ENCODE results near the gene KLHL24. TPM values are rescaled to one million over a fixed set of nuclear protein-coding genes. Genes with fewer than 3 reads are reported as not detected.
"Not testable (repeated sequence)": the region's sequence is repeated elsewhere in the genome, so short reads cannot be mapped to it uniquely, and the experiment has no call there.

Gene KLHL24
- total and polyA plus RNA-seq, 2 of the 4 experiments (the other 2 are of a cell fraction), result 5.7 to 25.6 TPM

DNA sequence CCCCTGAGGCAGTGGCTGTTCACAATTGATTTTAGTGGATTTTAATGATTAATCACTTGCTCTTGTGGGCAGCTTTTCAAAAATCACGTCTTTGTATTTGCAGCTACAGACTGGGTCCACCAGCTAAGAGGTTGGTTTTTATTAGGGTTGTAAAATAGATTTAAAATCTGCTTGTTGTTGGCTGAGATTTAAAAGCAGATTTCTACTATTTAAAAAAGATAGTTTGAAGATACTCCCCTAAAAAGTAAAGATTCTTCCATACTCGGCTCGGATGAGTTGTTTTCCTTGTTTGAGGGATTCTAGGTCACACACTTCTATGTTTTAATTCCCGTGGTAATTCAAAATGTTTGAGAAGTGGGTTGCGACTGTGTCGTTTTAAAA lies 1.7 kb downstream of the KLHL24 start:
- no peak for DNase-seq
- peaks cover 3% of the 10 kb centered on the region; the same call in 1 of the 2 replicates for H4K20me1 ChIP-seq (ENCODE audit: insufficient read depth, low read length)
- peak overlapping the region; percentile 96 for H2AFZ ChIP-seq (replicated peaks; ENCODE audit: low read length, poor library complexity)
- H2BK15ac ChIP-seq (ENCODE audit: low read depth, low read length), result no peak overlapping the region
- H3K9ac ChIP-seq (ENCODE audit: low read depth, low read length), result peak overlapping the region; percentile 84
- H4K91ac ChIP-seq (ENCODE audit: insufficient read depth, low read depth, low read length), result no peak overlapping the region
- no peak for TF ChIP-seq RAD21 (IDR thresholded peaks at IDR 0.05; ENCODE audit: low read length)
- no peak for TF ChIP-seq MAZ (IDR thresholded peaks at IDR 0.05; ENCODE audit: borderline replicate concordance, low read depth, low read length)
- no peak for TF ChIP-seq RFX5 (IDR thresholded peaks at IDR 0.05; ENCODE audit: low read depth, low read length)
- TF ChIP-seq BHLHE40 (IDR thresholded peaks at IDR 0.05; ENCODE audit: low read depth, low read length), result no peak
- TF ChIP-seq SMC3 (IDR thresholded peaks at IDR 0.05; ENCODE audit: low read depth, low read length), result no peak
- TF ChIP-seq CEBPB (IDR thresholded peaks at IDR 0.05; ENCODE audit: low read depth, low read length), result no peak
- TF ChIP-seq FOS (IDR thresholded peaks at IDR 0.05; ENCODE audit: low read depth, low read length), result no peak
- TF ChIP-seq, protein P1, sequence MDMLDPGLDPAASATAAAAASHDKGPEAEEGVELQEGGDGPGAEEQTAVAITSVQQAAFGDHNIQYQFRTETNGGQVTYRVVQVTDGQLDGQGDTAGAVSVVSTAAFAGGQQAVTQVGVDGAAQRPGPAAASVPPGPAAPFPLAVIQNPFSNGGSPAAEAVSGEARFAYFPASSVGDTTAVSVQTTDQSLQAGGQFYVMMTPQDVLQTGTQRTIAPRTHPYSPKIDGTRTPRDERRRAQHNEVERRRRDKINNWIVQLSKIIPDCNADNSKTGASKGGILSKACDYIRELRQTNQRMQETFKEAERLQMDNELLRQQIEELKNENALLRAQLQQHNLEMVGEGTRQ (IDR thresholded peaks at IDR 0.05; ENCODE audit: low read depth, low read length), result no peak
- no peak overlapping the region for H2AK9ac ChIP-seq (replicated peaks; ENCODE audit: low read depth, low read length, poor library complexity)
- intact Hi-C loops (cut with micrococcal nuclease) (loop anchor here (2.0 kb wide), 1 partner anchor 168 kb away; no protein-coding TSS in a partner anchor), in situ Hi-C loops (cut with MboI; ENCODE audit: low sequenced_read_pairs) (no loop called here), dilution Hi-C loops (cut with HindIII; ENCODE audit: low sequenced_read_pairs, unreplicated experiment) (no loop called here)
- no peaks in the 10 kb centered on the region for H3K9me3 ChIP-seq (ENCODE audit: control insufficient read depth, insufficient read depth, low read length)
- no CpG with 5 or more reads among the region's 6 CpGs for WGBS, 2 experiments (ENCODE audit: extremely low coverage in 2 of 2, insufficient read length in 1 of 2)
- peak overlapping the region; percentile 84 for H3K4me2 ChIP-seq (ENCODE audit: low read depth, low read length)
- peak overlapping the region; percentile 76 for H3K27ac ChIP-seq (ENCODE audit: insufficient read depth, low read length)
- no peaks in the 10 kb centered on the region for H3K9me1 ChIP-seq (ENCODE audit: insufficient read depth, low read length)
- H4K5ac ChIP-seq (ENCODE audit: low read depth, low read length), result peak overlapping the region; percentile 9; the same call in 1 of the 2 replicates
- H3K14ac ChIP-seq (replicated peaks; ENCODE audit: low read depth, low read length), result peak overlapping the region; percentile 10
- H3K18ac ChIP-seq (ENCODE audit: low read depth, low read length), result no peak overlapping the region
- H3K56ac ChIP-seq (ENCODE audit: extremely low read depth, insufficient read depth, low read length), result peak overlapping the region; percentile 50; the same call in 1 of the 2 replicates
- no peak overlapping the region for H2AK5ac ChIP-seq (ENCODE audit: low read depth, low read length)
- H4K8ac ChIP-seq (ENCODE audit: low read depth in 2 of 2, low read length in 2 of 2), result peak overlapping the region; percentile 13 to 44; a peak in 2 of 4 replicates
- H3K4me1 ChIP-seq (ENCODE audit: control insufficient read depth, insufficient read depth, low read length), result no peaks in the 10 kb centered on the region
- H2BK5ac ChIP-seq (ENCODE audit: low read depth, low read length, poor library complexity, severe bottlenecking), result peak overlapping the region; percentile 36
- H3K79me1 ChIP-seq (ENCODE audit: low read depth in 1 of 2, low read length in 2 of 2), result peaks cover 3 to 8% of the 10 kb centered on the region in 2 experiments; a peak in 2 of 4 replicates
- H3K4ac ChIP-seq (ENCODE audit: low read depth, low read length), result peak overlapping the region; percentile 42; the same call in 1 of the 2 replicates
- ChIA-PET CTCF (interaction anchor here (0.6 kb wide), 2 partner anchors 152 to 234 kb away, joined by 4 read pairs; no protein-coding TSS in a partner anchor), POLR2A (ENCODE audit: unreplicated experiment) (no interaction called here)
- peak overlapping the region; percentile 21; the same call in 1 of the 2 replicates for H3K23ac ChIP-seq (ENCODE audit: low read depth, low read length)
- no TSS peak for BruUV-seq (replicated peaks)
- no peak for ATAC-seq (ENCODE audit: low read depth)
- no peaks in the 10 kb centered on the region for H3K36me3 ChIP-seq (ENCODE audit: control insufficient read depth, insufficient read depth, low read length)
- H2BK120ac ChIP-seq (ENCODE audit: low read depth, low read length), result no peak overlapping the region
- H3K4me3 ChIP-seq (ENCODE audit: insufficient read depth, low read depth, low read length), result peak overlapping the region; percentile 85
- H3K27me3 ChIP-seq (ENCODE audit: control insufficient read depth, insufficient read depth, low read length), result no peaks in the 10 kb centered on the region
- H2BK20ac ChIP-seq (ENCODE audit: low read depth, low read length), result no peak overlapping the region

DNA sequence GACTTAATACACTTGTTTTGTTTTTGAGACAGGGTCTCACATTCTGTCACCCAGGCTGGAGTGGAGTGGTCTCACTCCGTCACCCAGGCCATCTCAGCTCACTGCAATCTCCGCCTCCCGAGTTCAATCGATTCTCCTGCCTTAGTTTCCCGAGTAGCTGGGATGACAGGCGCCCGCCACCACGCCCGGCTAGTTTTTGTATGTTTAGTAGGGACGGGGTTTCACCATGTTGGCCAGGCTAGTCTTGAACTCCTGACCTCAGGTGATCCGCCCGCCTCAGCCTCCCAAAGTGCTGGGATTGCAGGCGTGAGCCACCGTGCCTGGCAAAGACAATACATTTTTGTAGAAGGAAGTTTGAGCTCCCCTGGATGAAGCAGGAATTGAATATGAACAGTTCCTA lies 2.2 kb downstream of the KLHL24 start:
- H3K56ac ChIP-seq (ENCODE audit: extremely low read depth, insufficient read depth, low read length); H2AK9ac ChIP-seq (replicated peaks; ENCODE audit: low read depth, low read length, poor library complexity); BruUV-seq (replicated peaks); H2AK5ac ChIP-seq (ENCODE audit: low read depth, low read length); in situ Hi-C loops (cut with MboI; ENCODE audit: low sequenced_read_pairs); H2BK120ac ChIP-seq (ENCODE audit: low read depth, low read length); H3K9ac ChIP-seq (ENCODE audit: low read depth, low read length); H2BK5ac ChIP-seq (ENCODE audit: low read depth, low read length, poor library complexity, severe bottlenecking); H3K9me1 ChIP-seq (ENCODE audit: insufficient read depth, low read length); H3K4me1 ChIP-seq (ENCODE audit: control insufficient read depth, insufficient read depth, low read length); H2AFZ ChIP-seq (replicated peaks; ENCODE audit: low read length, poor library complexity); DNase-seq; ATAC-seq (ENCODE audit: low read depth); H3K27ac ChIP-seq (ENCODE audit: insufficient read depth, low read length); H2BK15ac ChIP-seq (ENCODE audit: low read depth, low read length); H2BK20ac ChIP-seq (ENCODE audit: low read depth, low read length); H3K4ac ChIP-seq (ENCODE audit: low read depth, low read length); H3K18ac ChIP-seq (ENCODE audit: low read depth, low read length); dilution Hi-C loops (cut with HindIII; ENCODE audit: low sequenced_read_pairs, unreplicated experiment); H3K4me3 ChIP-seq (ENCODE audit: insufficient read depth, low read depth, low read length); H4K91ac ChIP-seq (ENCODE audit: insufficient read depth, low read depth, low read length); H3K23ac ChIP-seq (ENCODE audit: low read depth, low read length); H3K27me3 ChIP-seq (ENCODE audit: control insufficient read depth, insufficient read depth, low read length); H3K36me3 ChIP-seq (ENCODE audit: control insufficient read depth, insufficient read depth, low read length); H4K5ac ChIP-seq (ENCODE audit: low read depth, low read length); H3K14ac ChIP-seq (replicated peaks; ENCODE audit: low read depth, low read length); H3K9me3 ChIP-seq (ENCODE audit: control insufficient read depth, insufficient read depth, low read length); H3K79me1 ChIP-seq (ENCODE audit: low read depth in 1 of 2, low read length in 2 of 2); H4K8ac ChIP-seq (ENCODE audit: low read depth in 2 of 2, low read length in 2 of 2); H4K20me1 ChIP-seq (ENCODE audit: insufficient read depth, low read length): not testable (repeated sequence)
- H3K4me2 ChIP-seq (ENCODE audit: low read depth, low read length), result peak overlapping the region; percentile 84; the same call in 1 of the 2 replicates
- intact Hi-C loops (cut with micrococcal nuclease), result loop anchor here (2.0 kb wide), 1 partner anchor 169 kb away; no protein-coding TSS in a partner anchor
- POLR2A ChIA-PET (ENCODE audit: unreplicated experiment), result interaction anchor here (0.7 kb wide), 1 partner anchor 115 kb away, joined by 3 read pairs; no protein-coding TSS in a partner anchor
- CTCF ChIA-PET, result interaction anchor here (0.6 kb wide), 1 partner anchor 152 kb away, joined by 4 read pairs; no protein-coding TSS in a partner anchor
- no CpG with 5 or more reads among the region's 14 CpGs for WGBS, 2 experiments (ENCODE audit: extremely low coverage in 2 of 2, insufficient read length in 1 of 2)
